Measurements from ENCODE around the gene CRIP3. TPM values are rescaled to one million over a fixed set of nuclear protein-coding genes. Genes with fewer than 3 reads are reported as not detected.

Gene CRIP3
- total and polyA plus RNA-seq, 2 of the 13 experiments (the other 11 are each of a cell fraction or from before 2014, with no cell fraction given): 6.3 to 9.3 TPM

- no peak for TF ChIP-seq SETDB1 (CRISPR knock-in tag; IDR thresholded peaks at IDR 0.05; ENCODE audit: borderline replicate concordance)
- TF ChIP-seq MIER2 (CRISPR knock-in tag; IDR thresholded peaks at IDR 0.05): no peak
- TF ChIP-seq PRDM15 (CRISPR knock-in tag; IDR thresholded peaks at IDR 0.05): no peak
- no peak for TF ChIP-seq KAT8 (CRISPR knock-in tag; IDR thresholded peaks at IDR 0.05)
- no peak for TF ChIP-seq ZNF580 (CRISPR knock-in tag; IDR thresholded peaks at IDR 0.05; ENCODE audit: borderline replicate concordance, low read depth)
- no peak for TF ChIP-seq POLR2AphosphoS2 (IDR thresholded peaks at IDR 0.05; ENCODE audit: low read depth, low read length)
- TF ChIP-seq ZFP62 (CRISPR knock-in tag; IDR thresholded peaks at IDR 0.05): no peak
- TF ChIP-seq TSC22D2 (CRISPR knock-in tag; IDR thresholded peaks at IDR 0.05; ENCODE audit: borderline replicate concordance): no peak
- no peak for TF ChIP-seq RAD51 (IDR thresholded peaks at IDR 0.05; ENCODE audit: borderline replicate concordance)
- TF ChIP-seq ATF7 (IDR thresholded peaks at IDR 0.05): no peak
- no peak for TF ChIP-seq ATF7 (CRISPR knock-in tag; IDR thresholded peaks at IDR 0.05)
- TF ChIP-seq HCFC1 (IDR thresholded peaks at IDR 0.05; ENCODE audit: low read depth, low read length): no peak
- no peak for TF ChIP-seq BCL3 (CRISPR knock-in tag; IDR thresholded peaks at IDR 0.05)
- no peak for TF ChIP-seq POLR2AphosphoS5 (IDR thresholded peaks at IDR 0.05; ENCODE audit: low read depth, low read length)
- TF ChIP-seq ZNF232 (CRISPR knock-in tag; IDR thresholded peaks at IDR 0.05; ENCODE audit: borderline replicate concordance): no peak
- no peak for TF ChIP-seq ZNF367 (CRISPR knock-in tag; IDR thresholded peaks at IDR 0.05; ENCODE audit: borderline replicate concordance)
- TF ChIP-seq LRRFIP1 (CRISPR knock-in tag; conservative IDR thresholded peaks at IDR 0.05): no peak
- TF ChIP-seq HDAC1 (CRISPR knock-in tag; IDR thresholded peaks at IDR 0.05): no peak
- TF ChIP-seq PHF20 (CRISPR knock-in tag; IDR thresholded peaks at IDR 0.05): no peak
- TF ChIP-seq ZNF121 (CRISPR knock-in tag; IDR thresholded peaks at IDR 0.05): no peak
- TF ChIP-seq KDM5A (IDR thresholded peaks at IDR 0.05; ENCODE audit: borderline replicate concordance, low read length): no peak
- TF ChIP-seq CENPX (CRISPR knock-in tag; IDR thresholded peaks at IDR 0.05): no peak
- TF ChIP-seq GTF3A (CRISPR knock-in tag; conservative IDR thresholded peaks at IDR 0.05): no peak
- TF ChIP-seq YEATS2 (CRISPR knock-in tag; IDR thresholded peaks at IDR 0.05; ENCODE audit: borderline replicate concordance): no peak
- 0 out of 2 replicates have a peak, but pooled peaks have one; percentile 39 for TF ChIP-seq ZSCAN25 (CRISPR knock-in tag; IDR thresholded peaks at IDR 0.05)
Measured at GRCh38 chr6:43257367-43258145, 51.1 kb downstream of the CRIP3 start (continued).
